ENCODE data around the gene EPM2AIP1.
"Not testable (repeated sequence)": the region's sequence is repeated elsewhere in the genome, so short reads cannot be mapped to it uniquely, and the experiment has no call there.

EPM2AIP1 gene

DNA sequence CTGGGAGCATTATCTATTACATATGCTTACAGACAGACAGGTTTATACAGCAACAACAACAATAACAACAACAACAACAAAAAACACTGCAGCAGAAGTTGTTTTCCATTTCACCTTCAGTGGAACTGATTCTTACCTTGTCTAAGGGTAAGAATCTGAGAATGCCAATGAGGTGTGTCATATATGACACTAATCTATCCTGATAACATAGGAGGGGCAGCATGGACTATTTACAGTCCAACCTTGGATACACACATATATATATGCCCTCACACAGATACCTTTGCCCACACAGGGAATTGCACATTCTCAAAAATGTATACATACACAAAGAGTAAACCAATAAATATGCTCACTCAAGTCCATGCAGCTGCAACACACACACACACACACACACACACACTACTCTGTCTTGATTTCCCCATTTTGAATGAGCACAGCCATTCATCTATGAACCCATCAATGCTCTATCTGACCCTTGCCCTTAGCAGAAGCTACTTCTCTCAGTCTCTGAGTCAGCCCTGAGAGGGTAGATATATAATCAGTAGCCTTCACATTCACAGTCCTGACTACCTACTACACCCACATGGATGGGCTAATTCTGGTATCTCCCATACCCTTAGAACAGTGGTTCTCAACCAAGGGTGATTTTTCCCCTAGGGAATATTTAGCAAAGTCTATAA lies 38.3 kb downstream of the EPM2AIP1 start:
- DNase-seq (ENCODE audit: low read depth in 2 of 2) = no peak

DNA sequence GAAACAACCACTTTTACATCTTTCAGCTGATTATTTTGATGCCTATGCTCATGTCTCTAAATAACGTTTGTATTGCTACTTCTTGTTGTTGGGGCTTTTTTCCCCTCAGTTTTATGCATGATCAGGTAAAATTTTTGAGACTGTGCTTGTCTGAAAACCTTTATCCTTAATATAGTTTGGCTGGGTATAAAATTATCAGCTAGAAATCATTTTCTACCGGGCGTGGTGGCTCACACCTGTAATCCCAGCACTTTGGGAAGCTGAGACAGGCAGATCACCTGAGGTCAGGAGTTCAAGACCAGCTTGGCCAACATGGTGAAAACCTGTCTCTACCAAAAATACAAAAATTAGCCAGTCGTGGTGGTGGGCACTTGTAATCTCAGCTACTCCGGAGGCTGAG lies 45.1 kb downstream of the EPM2AIP1 start:
- not testable (repeated sequence) for DNase-seq (ENCODE audit: low read depth in 2 of 2)

DNA sequence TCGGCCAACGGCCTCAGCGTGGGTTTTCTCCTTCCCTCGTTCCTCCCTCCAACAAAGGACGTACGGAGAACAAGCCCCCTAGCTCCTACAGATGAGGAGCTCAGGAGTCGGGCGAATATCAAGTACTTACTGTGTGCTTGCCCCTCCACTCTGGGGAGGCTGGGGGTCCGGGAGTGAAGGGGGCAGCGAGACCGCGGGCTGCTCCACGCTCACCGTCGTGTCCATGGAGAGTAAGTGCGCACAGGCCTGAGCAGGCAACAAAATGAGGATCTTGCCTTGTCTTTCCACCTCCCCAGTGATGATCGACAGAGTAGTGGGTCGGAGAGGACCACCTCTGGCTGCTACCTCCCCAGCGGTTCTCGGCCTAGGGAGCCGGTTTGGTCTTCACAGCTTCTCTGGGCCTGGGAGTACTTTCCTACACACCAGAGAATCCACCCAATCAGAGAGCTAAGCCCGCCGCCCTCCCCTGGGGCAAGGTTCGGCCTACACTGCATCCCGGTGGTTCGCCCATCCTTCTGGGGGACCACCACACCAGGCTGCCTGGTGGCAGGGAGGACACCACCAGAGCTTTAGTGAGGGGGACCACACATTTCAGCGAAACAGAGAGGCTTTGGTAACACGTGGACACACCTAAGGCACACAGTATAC lies 47.5 kb downstream of the EPM2AIP1 start:
- DNase-seq (ENCODE audit: low read depth in 2 of 2) = no peak

DNA sequence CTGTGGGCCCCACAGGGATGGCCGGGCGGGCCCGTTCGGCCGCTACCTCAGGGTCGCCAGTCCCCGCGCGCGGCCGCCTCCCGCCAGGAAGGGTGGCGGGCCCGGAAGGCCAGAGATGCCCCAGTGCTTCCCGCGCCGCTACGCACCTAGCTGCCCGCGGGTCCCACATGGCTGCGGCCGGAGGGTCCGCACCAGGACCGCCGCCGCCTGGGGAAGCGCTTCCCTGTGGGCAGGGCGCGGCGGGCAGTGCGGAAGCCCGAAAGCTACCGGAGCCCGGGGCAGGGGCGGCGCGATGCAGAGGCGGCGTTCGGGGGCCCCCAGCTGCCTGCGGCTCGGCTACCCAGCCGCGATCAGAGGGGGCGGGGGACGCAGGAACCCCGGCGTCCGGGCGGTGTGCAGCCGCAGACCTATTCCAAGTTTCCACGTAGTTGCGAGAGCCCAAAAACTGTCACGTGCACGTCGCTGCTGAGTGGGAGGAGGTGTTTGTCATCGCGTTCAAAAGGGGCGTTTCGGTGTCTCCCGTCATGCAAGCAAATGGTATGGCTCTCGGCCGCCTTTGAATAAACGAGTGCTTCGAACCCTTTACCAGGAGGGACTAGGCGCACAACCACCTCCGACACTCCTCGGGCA lies 48.2 kb downstream of the EPM2AIP1 start, which contains the start of gene TRANK1:
TSS of gene TRANK1 (minus strand) at position 414 of the 630 bp plus-strand sequence. CDS start at position 169, 245 bp downstream.
- no peak for DNase-seq (ENCODE audit: low read depth in 2 of 2)

DNA sequence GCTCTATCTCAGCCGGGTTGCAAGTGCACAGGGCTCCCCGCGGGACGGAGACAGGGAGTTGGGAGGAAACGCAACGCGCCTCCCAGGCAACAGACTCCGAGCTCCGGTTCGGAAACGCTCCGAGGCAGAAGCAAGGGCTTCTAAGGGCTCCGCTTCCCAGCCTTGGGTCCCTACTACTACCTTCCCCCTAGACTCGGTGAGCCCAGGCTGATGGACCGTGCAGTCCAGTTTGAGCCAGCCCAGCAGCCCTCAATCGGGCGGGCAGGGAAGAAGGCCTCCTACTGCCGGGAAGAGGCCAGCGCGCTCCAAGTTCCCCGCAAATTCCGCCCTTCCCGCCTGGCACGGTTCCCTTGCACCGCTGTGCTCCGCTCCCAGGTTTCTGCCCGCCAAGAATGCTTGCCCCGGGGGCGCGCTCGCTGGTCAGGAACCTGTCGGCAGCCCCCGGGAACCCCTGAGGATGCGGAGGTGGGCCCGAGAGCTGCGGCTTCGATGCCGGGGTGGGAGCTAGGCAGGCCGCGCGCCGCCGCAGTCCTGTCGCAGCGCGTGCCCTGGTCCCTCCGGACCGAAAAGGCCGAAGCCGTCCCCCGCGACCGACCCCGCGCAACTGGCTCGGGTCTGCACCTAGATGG lies 48.8 kb downstream of the EPM2AIP1 start:
- DNase-seq (ENCODE audit: low read depth in 2 of 2) = peak; percentile 15 to 17

DNA sequence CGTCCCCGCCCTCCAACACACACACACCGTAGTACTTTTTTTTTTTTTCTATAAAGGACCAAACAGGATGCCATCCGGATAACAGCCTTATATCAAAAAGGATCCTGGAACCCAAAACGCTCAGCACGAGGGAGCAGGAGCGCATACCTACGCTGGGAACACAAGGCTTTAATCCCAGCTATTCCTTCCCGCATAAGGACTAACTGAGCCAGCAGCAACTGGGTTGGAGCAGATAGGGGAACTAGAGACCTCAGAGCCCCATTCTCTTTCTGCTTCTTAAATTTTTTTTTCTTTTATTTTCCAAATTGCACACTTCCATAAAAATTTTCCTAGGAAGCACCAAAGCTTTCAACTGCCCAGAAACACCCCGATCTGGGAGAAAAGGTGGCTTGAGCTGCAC lies 49.3 kb downstream of the EPM2AIP1 start:
- DNase-seq (ENCODE audit: low read depth in 2 of 2) = no peak

DNA sequence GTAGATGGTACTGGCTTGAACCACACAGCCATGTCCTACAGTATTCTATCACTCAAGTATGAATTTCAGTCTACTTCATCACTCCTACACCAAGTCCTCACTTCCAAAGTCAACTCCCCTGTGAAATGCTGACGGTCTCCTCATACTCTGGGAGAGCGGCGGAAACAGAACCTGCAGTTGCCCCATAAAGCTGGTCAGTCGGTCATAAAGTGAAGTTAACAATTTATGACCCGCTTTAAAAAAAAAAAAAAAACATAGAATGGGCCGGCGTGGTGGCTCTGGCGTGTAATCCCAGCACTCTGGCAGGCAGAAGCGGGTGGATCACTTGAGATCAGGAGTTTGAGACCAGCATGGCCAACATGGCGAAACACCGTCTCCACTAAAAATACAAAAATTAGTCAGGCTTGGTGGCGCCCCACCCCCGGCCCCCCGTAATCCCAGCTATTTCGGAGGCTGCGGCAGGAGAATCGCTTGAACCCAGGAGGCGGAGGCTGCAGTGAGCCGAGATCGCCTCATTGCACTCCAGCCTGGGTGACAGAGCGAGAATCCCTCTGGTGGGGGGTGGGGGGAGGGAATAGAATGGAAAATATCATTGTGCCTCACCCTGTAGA lies 50.2 kb downstream of the EPM2AIP1 start:
- no peak for DNase-seq (ENCODE audit: low read depth in 2 of 2)

DNA sequence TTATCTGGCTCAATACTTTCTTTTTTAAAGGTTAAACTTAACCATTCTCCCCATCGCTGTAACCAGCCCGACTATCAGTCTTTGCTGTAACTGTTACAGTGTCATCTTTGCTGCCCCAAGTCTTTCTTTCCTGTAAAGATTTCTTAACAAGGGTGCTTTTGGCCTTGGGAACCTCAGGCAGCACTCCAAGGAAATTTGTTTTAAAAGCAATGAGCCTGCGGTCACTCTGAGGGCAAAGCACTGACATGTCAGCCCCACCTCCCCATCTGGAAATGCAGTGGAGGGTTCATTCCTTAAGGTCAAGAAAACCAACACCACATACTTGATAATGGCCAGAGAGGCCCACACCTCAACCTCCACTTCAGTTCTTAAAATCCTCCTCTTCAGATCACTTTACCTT lies 51.3 kb downstream of the EPM2AIP1 start:
- no peak for DNase-seq (ENCODE audit: low read depth in 2 of 2)

DNA sequence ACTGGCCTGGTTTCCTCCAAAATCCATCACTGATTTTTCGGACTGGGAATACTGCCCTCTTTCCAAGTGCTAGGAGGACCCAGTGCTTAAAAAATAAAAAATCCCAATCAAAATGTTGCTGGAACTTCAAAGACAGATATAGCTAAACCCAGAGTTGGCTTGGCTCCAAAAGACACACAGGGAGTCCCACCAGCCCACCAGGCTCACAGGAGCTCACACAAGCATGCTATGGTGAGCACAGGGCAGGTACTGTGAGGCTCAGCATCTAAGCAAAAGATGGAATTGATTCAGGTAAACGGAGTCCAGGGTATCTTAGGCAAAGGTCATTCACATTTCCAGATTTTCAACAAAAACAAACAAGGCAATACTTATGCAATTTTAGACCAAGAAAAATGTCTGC lies 51.8 kb downstream of the EPM2AIP1 start:
- no peak for DNase-seq (ENCODE audit: low read depth in 2 of 2)

DNA sequence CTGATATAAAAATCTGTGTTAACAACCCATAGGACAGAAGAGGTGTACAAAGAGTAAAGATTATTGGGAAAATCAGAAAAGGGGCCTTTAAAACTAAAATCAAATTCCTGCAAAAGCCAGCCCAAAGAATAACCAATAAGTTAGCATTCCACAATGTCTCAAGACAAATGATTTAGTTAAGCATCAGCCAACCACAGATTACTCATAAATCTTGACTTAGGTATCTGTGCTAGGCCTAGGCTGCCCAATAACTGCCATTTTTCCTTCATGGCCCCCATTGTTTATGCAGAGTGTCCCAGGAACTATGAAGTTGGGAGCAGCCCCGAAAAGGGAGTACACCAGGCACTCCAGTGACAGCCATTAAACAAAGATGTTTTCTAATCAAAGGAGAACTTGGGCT lies 55.4 kb downstream of the EPM2AIP1 start:
- DNase-seq (ENCODE audit: low read depth in 2 of 2) = no peak

Data from fibroblast of skin of left biceps (primary cell).